Measurements from ENCODE around the gene TSC2. TPM values are rescaled to one million over a fixed set of nuclear protein-coding genes. Genes with fewer than 3 reads are reported as not detected.
"Not testable (repeated sequence)": the region's sequence is repeated elsewhere in the genome, so short reads cannot be mapped to it uniquely, and the experiment has no call there.

TSC2 gene
- total and polyA plus RNA-seq, 12 donors: 18.6 to 333 (median 92.6) TPM

DNA sequence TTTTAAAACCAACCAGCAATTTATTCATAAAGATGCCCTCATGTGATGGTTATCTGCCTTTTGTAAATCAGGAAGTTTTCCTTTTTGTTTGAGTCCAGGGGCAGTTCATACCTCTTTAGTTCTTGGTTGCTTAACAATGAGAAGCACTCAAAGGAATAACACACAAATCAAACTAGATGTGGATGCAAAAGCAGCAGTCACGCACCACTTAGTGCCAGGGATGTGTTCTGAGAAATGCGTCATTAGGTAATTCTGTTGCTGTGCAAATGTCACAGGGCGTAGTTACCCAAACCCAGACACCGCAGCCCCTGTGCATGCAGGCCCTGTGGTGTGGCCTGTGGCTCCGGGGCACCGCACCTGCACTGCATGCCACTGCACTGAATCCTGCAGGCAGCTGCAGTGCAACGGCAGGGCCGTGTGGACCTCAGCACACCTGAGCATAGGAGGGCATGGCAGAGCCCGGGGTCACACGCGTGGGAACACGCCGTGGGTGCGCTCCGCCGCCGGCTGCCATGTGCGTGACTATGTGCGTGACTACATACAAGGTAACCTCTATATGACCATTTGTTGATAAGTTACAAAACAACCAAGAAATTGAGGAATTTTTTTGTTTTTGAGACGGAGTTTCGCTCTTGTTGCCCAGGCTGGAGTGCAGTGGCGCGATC lies 48.3 kb downstream of the TSC2 start:
- H3K4me3 ChIP-seq: no peak overlapping the region
- TF ChIP-seq POLR2A (IDR thresholded peaks at IDR 0.05): no peak
- TF ChIP-seq, protein P1, sequence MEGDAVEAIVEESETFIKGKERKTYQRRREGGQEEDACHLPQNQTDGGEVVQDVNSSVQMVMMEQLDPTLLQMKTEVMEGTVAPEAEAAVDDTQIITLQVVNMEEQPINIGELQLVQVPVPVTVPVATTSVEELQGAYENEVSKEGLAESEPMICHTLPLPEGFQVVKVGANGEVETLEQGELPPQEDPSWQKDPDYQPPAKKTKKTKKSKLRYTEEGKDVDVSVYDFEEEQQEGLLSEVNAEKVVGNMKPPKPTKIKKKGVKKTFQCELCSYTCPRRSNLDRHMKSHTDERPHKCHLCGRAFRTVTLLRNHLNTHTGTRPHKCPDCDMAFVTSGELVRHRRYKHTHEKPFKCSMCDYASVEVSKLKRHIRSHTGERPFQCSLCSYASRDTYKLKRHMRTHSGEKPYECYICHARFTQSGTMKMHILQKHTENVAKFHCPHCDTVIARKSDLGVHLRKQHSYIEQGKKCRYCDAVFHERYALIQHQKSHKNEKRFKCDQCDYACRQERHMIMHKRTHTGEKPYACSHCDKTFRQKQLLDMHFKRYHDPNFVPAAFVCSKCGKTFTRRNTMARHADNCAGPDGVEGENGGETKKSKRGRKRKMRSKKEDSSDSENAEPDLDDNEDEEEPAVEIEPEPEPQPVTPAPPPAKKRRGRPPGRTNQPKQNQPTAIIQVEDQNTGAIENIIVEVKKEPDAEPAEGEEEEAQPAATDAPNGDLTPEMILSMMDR (IDR thresholded peaks at IDR 0.05): no peak
- H3K36me3 ChIP-seq (replicated peaks in 1 of 2): peaks cover 0 to 79% of the 10 kb centered on the region in 2 donors
- intact Hi-C loops (cut with DNase I): no loop called here
- DNase-seq: no peak
- peaks cover 0 to 7% of the 10 kb centered on the region in 2 donors for H3K4me1 ChIP-seq (replicated peaks in 1 of 2)
- no peaks in the 10 kb centered on the region for H3K9me3 ChIP-seq (replicated peaks in 1 of 3)
- H3K27me3 ChIP-seq: no peaks in the 10 kb centered on the region
- WGBS, 4 donors: 95 to 98% (median 97%) methylated on average over 22 to 23 of the region's 23 CpGs
- H3K27ac ChIP-seq: no peak overlapping the region

DNA sequence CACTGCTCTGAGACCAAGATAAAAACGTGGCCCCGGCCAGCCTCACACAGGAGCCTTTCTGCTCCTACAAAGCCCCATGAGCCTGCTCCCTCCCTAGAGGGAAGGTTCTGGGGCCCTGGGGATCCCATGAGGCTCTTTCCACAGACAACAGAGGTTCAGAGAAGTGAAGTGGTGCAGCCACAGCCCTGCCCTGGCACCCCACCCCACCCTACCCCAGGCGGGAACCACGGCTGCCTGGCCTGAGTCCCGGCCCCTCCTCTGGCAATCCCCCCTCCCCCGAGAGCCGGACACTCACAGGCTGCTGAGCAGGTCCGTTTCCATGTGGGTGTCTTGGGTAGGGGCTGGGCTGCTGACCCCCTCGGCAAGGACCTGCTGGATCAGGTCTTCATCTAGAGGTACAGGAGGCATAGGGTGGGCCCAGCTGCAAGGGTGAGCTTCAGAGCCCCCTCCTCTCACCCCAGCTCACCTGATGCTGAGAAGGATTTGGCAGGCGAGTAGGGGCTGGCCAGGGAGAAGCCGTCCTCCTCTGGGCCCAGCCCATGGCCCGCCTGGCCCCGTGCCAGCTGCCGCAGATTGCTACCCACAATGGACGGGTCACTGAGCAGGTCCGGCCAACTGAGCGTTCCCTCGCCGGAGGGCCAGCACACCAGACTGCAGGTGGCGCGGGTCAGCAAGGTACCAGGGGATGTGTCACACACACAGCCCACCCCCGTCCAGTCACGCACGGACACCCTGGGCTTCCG lies 49.2 kb downstream of the TSC2 start:
- TF ChIP-seq, protein P1 (IDR thresholded peaks at IDR 0.05): no peak
- TF ChIP-seq POLR2A (IDR thresholded peaks at IDR 0.05): no peak
- DNase-seq: no peak
- Histone ChIP-seq H3K9me3 (replicated peaks in 1 of 3) (no peaks in the 10 kb centered on the region), H3K36me3 (replicated peaks in 1 of 2) (peaks cover 0 to 72% of the 10 kb centered on the region in 2 donors), H3K4me3 (no peak overlapping the region), H3K27me3 (no peaks in the 10 kb centered on the region), H3K4me1 (replicated peaks in 1 of 2) (peaks cover 0 to under 1% of the 10 kb centered on the region in 2 donors), H3K27ac (no peak overlapping the region)
- 75 to 87% (median 80%) methylated on average over 6 to 25 of the region's 25 CpGs for WGBS, 4 donors
- intact Hi-C loops (cut with DNase I): no loop called here

DNA sequence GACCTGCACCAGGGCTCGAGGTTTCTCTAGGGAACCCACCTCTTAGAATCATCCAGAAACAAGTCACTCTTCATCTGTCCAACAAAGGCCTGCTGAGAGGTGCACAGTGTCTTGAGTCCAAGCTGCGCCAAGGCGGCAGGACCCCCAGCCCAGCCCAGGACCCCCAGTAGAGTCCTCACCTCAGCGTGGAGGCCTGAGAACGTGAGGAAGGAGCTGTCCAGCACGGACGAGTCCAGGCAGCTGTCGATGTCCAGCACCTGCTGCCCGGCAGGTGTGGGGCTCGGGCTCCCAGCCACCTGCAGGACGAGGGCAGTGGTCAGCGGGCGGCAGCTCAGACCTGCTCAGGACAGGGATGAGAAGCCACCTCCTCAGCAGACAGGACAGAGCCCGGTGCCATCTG lies 49.9 kb downstream of the TSC2 start:
- H3K4me1 ChIP-seq (replicated peaks in 1 of 2); H3K9me3 ChIP-seq (replicated peaks in 1 of 3); DNase-seq; H3K27ac ChIP-seq; H3K27me3 ChIP-seq; intact Hi-C loops (cut with DNase I); H3K4me3 ChIP-seq: not testable (repeated sequence)
- 93 to 100% (median 95%) methylated on average over 1 to 14 of the region's 14 CpGs; no CpG with 5 or more reads in 1 of the 4 donors for WGBS, 4 donors
- peaks cover 0 to 70% of the 10 kb centered on the region in 2 donors for H3K36me3 ChIP-seq (replicated peaks in 1 of 2)

DNA sequence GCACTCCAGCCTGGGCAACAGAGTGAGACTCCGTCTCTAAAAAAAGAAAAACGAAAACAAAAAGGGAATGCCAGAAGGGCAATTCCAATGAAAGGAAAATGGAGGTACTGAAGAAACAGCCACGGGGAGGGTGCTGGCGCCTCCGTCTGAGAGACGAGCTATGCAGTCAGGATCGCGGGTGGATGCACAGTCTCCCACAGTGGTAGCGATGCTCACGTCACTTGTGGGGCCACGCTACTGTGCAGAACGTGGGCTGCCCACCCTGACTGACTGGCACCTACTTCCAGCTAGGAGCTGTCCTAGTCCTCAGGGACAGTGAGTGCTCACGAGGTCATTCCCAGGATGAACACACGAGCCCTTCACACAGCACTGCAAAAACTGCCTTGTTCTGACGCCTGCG lies 53.8 kb downstream of the TSC2 start:
- intact Hi-C loops (cut with DNase I); H3K4me1 ChIP-seq (replicated peaks in 1 of 2); H3K27me3 ChIP-seq; DNase-seq; H3K4me3 ChIP-seq; H3K9me3 ChIP-seq (replicated peaks in 1 of 3); H3K27ac ChIP-seq: not testable (repeated sequence)
- H3K36me3 ChIP-seq (replicated peaks in 1 of 2): peaks cover 0 to 52% of the 10 kb centered on the region in 2 donors
- WGBS, 4 donors: 88 to 95% (median 92%) methylated on average over 10 to 13 of the region's 16 CpGs

DNA sequence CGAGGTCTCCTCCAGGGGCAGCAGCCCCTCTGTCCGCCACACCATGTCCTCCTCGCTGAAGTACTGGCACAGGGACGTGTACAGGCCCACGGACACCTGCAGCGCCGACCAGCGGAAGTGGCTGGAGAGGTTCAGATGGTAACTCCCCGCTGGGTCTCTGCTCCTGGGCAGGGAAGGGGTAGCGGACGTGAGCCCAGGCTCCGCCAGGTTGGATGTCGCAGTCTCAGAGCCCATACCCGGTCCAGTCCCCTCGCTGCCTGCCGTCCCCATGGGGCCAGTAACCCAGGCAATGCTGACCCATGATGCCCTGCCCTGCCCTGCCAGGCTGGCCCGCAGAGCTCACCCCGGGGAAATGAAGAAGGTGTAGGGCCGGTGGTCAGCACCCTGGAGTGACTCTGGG lies 54.7 kb downstream of the TSC2 start:
- TF ChIP-seq, protein P1 (IDR thresholded peaks at IDR 0.05): no peak
- TF ChIP-seq POLR2A (IDR thresholded peaks at IDR 0.05): no peak
- no peaks in the 10 kb centered on the region for H3K4me1 ChIP-seq (replicated peaks in 1 of 2)
- H3K36me3 ChIP-seq (replicated peaks in 1 of 2): peaks cover 0 to 48% of the 10 kb centered on the region in 2 donors
- 93 to 100% (median 94%) methylated on average over 1 to 19 of the region's 19 CpGs for WGBS, 4 donors
- H3K4me3 ChIP-seq: no peak overlapping the region
- no peaks in the 10 kb centered on the region for H3K9me3 ChIP-seq (replicated peaks in 1 of 3)
- DNase-seq: no peak
- no peaks in the 10 kb centered on the region for H3K27me3 ChIP-seq
- no peak overlapping the region for H3K27ac ChIP-seq
- intact Hi-C loops (cut with DNase I): no loop called here

DNA sequence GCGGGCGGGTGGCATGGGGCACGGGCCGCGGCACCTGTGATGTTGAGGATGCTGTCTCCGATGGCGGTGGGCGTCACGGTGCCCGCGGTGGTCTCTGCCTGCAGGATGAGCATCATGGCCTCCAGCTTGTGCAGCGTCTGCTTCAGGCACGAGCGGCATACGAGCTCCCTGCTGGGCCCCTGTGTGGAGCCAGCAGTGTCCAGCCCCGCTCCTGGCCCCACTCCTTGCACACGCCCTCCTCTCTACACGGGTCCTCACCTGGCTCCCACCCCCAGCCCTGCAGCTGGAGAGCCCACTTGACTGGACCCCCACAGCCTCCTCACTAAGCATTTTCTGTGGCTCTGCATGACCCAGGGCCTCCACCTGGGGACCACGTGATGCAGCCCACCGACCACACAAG lies 56.7 kb downstream of the TSC2 start:
- DNase-seq; intact Hi-C loops (cut with DNase I); H3K27me3 ChIP-seq; H3K27ac ChIP-seq; H3K4me1 ChIP-seq (replicated peaks in 1 of 2); H3K4me3 ChIP-seq; H3K9me3 ChIP-seq (replicated peaks in 1 of 3): not testable (repeated sequence)
- peaks cover 0 to 59% of the 10 kb centered on the region in 2 donors for H3K36me3 ChIP-seq (replicated peaks in 1 of 2)
- WGBS, 4 donors: 67 to 96% (median 89%) methylated on average over 2 to 17 of the region's 20 CpGs

DNA sequence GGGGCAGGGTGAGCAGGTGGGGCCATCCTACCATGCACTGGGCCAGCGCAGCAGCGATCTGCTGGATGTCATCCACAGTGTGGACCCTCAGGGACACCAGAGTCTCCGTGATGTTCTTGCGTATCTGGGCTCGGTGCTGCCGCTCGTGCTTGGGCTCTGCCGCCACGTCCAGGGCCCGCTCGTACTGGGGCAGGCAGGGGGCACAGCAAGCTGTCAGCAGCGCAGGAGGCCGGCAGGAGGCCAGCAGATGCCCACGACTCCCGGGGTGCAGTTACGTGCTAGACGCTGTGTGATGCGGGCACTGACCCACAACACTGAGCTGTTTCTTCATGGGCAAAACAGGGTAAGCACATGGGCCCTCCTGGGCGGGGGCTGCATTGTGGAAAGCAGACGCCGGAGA lies 57.5 kb downstream of the TSC2 start:
- H3K4me1 ChIP-seq (replicated peaks in 1 of 2); H3K27me3 ChIP-seq; H3K9me3 ChIP-seq (replicated peaks in 1 of 3); H3K4me3 ChIP-seq; DNase-seq; intact Hi-C loops (cut with DNase I); H3K27ac ChIP-seq: not testable (repeated sequence)
- peaks cover 0 to 51% of the 10 kb centered on the region in 2 donors for H3K36me3 ChIP-seq (replicated peaks in 1 of 2)
- WGBS, 4 donors: 93 to 95% (median 93%) methylated on average over 2 to 21 of the region's 21 CpGs; no CpG with 5 or more reads in 1 of the 4 donors

DNA sequence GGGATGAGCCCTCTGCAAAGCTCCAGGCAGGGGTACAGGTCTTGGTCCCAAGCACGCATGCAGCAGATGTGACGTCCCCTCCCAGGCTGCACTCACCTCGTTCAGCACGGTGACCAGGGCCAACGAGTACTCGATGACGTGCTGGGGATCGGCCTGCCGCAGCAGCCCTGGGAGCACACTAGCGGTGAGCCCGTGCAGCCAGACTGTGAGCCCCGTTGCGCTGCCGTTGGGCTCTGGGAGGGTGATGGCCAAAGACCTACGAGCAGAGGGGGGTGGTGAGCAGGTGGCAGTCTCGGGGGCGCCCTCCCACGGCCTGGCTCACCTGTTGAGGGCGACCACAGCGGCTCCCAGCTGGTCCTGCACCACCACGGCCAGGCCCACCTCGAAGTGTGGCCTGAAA lies 58.0 kb downstream of the TSC2 start:
- DNase-seq; H3K4me3 ChIP-seq; H3K27ac ChIP-seq; intact Hi-C loops (cut with DNase I); H3K9me3 ChIP-seq (replicated peaks in 1 of 3); H3K27me3 ChIP-seq; H3K4me1 ChIP-seq (replicated peaks in 1 of 2): not testable (repeated sequence)
- peaks cover 0 to 48% of the 10 kb centered on the region in 2 donors for H3K36me3 ChIP-seq (replicated peaks in 1 of 2)
- 75 to 93% (median 84%) methylated on average over 8 to 20 of the region's 22 CpGs; no CpG with 5 or more reads in 1 of the 4 donors for WGBS, 4 donors
